GM12891 (cell line): Measurements from ENCODE around the gene NFX1.

Source experiments
- POLR2A ChIP-seq: IDR thresholded peaks from 2 replicates; pipeline ENCODE4 v1.6.1; 2011; ENCODE audit warnings: low read depth, low read length, control low read depth
- TAF1 ChIP-seq: IDR thresholded peaks from 2 replicates; pipeline ENCODE4 v1.6.1; 2011; ENCODE audit warnings: low read depth, low read length, control low read depth

DNA sequence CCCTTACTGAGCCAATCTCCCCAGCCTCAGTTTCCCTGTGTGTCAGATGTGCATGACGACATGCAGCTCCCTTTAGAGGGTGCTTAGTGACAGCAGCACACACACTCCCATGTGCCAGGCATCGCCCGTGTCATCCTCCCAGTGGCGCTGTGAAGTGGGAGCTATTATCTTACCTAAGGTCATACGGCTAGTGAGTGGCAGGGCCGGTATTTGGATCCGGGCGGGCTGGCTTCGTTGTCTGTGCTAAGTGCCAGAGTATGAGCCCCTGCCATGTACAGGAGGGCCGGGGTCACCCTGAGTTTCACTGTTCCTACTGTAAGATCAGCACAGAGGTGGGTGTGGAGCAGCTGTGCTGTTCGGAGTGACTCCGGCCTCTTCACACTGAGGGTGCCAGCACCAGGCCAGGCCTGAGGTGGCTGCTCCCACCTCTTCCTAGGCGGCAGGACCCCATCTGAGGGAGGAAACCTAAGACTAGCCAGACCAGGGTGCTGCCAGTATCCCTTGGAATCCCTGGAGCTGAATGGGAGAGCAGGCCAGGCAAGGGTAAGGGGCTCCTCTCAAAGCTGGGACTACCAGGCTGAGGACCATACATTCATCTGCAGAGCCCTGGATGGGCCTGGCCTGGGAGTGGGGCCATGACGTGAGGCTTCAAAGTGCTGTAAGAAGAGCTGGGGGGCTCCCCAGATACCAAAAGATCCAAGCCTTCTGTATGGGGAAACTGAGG, 89.5 kb downstream of the NFX1 start:
- TF ChIP-seq TAF1, result no peak
- no peak for TF ChIP-seq POLR2A
